Activated T-cell treated with anti-CD3 and anti-CD28 coated beads, Interleukin-2, amount 50 U/mL, for 4 hours (primary cell): Measurements from ENCODE around the gene SERPINA10. TPM values are rescaled to one million over a fixed set of nuclear protein-coding genes. Genes with fewer than 3 reads are reported as not detected.
"Not testable (repeated sequence)": the region's sequence is repeated elsewhere in the genome, so short reads cannot be mapped to it uniquely, and the experiment has no call there.

ENCODE experiments used
- ATAC-seq, 2 donors: fragments of 200-7000 bp; cut with Tn5 transposase; one replicate each; pipeline ENCODE4 v1.10.0; 2021
- DNase-seq: peaks from one replicate; pipeline ENCODE4 v3.0.0-alpha.2; 2020
- H3K27me3 Mint-ChIP-seq: one replicate; pipeline ENCODE4 v1.8.0; 2021; ENCODE audit warnings: low read depth, mixed read lengths
- H3K36me3 Mint-ChIP-seq: one replicate; pipeline ENCODE4 v1.8.0; 2022; ENCODE audit warnings: mixed read lengths; ENCODE audit not compliant: insufficient read depth
- H3K4me1 Mint-ChIP-seq: one replicate; pipeline ENCODE4 v1.8.0; 2021; ENCODE audit warnings: low read depth, mixed read lengths
- H3K4me3 Mint-ChIP-seq: one replicate; pipeline ENCODE4 v1.8.0; 2021; ENCODE audit warnings: mild to moderate bottlenecking, moderate library complexity, mixed read lengths
- H3K9me3 Mint-ChIP-seq: one replicate; pipeline ENCODE4 v1.8.0; 2021; ENCODE audit warnings: mixed read lengths
- total RNA-seq, 3 donors: library from RNA; stranded (reverse); gene quantifications; one replicate each; pipeline ENCODE4 v1.2.1, GENCODE V29; 2021

The SERPINA10 gene
- total RNA-seq, 3 donors from 2014 or later = not detected

DNA sequence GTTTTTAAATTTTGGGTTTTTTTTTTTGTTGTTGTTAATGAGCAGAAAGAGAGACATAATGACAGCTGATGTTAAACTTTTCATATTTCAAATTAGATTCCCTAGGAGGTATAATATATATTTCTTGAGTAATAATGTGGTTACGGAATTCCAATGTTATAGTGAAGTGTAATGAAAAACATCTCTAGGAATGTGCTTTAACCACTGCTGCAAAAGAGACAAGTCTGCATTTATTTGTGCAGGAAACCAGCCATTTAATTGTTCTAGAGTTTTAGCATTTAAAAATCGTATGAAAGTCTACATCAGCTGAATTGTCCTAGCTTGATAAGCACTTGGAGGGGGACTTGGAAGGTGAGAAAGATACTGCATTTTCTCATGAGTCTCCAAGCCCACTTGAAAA, 14.3 kb downstream of the SERPINA10 start:
- Mint-ChIP-seq H3K36me3 (no peaks in the 10 kb centered on the region), H3K4me1 (no peaks in the 10 kb centered on the region), H3K4me3 (no peak overlapping the region), H3K27me3 (peaks cover 2% of the 10 kb centered on the region), H3K9me3 (no peaks in the 10 kb centered on the region)
- ATAC-seq = no peak
- DNase-seq = no peak

DNA sequence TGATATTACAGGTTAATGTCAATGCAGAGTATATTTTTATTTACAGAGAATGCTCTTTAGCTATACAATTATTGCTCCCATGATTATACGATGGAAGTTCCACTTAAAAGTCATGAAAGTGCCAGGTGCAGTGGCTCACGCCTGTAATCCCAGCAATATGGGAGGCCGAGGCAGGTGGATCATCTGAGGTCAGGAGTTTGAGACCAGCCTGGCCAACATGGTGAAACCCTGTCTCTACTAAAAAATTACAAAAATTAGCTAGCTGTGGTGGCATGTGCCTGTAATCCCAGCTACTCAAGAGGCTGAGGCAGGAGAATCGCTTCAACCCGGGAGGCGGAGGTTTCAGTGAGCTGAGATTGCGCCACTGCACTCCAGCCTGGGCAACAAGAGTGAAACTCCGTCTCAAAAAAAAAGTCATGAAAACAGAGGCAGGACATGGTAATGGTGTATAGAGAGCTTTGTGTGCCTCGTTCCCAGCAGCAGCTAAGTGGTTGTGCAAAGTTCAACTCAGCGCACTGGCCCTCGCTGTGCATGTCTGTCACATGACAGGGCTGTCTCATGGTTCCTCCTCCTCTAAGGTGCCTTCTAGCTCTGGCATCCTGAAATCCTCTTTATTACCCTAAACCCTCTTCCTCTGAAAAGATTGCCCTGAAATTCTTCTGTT, 16.0 kb downstream of the SERPINA10 start:
- not testable (repeated sequence) for ATAC-seq, H3K27me3 Mint-ChIP-seq, H3K4me3 Mint-ChIP-seq, H3K9me3 Mint-ChIP-seq, H3K36me3 Mint-ChIP-seq, H3K4me1 Mint-ChIP-seq, DNase-seq

DNA sequence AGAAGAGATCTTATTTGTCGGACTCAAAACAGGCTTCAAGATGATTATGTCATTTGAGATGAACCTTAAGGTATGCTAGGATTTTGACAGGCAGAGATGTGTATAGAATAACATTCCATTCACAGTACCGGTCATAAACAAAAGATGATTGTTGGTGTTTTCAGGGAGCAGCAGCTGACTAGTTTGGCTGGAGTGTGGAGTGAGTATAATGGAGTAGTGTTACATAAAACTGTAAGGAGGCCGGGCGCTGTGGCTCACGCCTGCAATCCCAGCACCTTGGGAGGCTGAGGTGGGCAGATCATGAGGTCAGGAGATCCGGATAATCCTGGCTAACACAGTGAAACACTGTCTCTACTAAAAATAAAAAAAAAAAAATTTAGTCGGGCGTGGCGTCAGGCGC, 23.9 kb downstream of the SERPINA10 start:
- ATAC-seq = no peak

DNA sequence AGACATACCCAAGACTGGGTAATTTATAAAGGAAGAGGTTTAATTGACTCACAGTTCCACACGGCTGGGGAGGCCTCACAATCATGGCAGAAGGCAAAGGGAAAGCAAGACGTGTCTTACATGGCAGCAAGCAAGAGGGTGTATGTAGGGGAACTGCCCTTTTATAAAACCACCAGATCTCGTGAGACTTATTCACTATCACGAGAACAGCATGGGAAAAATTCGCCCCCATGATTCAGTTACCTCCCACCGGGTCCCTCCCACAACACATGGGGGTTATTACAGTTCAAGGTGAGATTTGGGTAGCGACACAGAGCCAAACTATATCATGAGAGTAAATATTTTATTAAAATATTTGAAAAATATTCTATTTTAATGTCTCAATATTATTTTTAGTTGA, 24.5 kb downstream of the SERPINA10 start:
- H3K4me3 Mint-ChIP-seq, ATAC-seq, H3K4me1 Mint-ChIP-seq: not testable (repeated sequence)

More for the DNA sequence above, 23.9 kb downstream of the SERPINA10 start:
- Mint-ChIP-seq H3K9me3 (no peaks in the 10 kb centered on the region), H3K36me3 (peaks cover 3% of the 10 kb centered on the region), H3K4me1 (no peaks in the 10 kb centered on the region), H3K27me3 (peaks cover 10% of the 10 kb centered on the region), H3K4me3 (no peak overlapping the region)
- DNase-seq = no peak

DNA sequence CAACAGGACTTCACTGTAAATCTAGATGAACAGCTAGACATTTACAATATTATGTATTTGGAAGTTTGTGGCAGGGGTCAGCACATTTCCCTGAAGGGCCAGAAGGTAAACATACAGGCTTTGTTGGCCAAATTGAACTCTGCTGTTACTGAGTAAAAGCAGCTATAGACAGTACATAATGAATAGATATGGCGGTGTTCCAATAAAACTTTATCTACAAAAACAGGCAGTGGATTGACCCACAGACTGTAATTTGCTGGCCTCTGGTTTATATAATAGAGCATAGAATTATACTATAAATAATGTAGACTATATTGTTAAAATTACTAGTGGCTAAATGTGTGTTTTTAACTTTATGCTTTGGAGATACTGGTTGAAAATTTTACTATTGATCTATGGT, 25.7 kb downstream of the SERPINA10 start:
- DNase-seq (no peak), ATAC-seq (no peak)
- H3K4me1 Mint-ChIP-seq = no peaks in the 10 kb centered on the region
- peaks cover 5% of the 10 kb centered on the region for H3K36me3 Mint-ChIP-seq
- H3K9me3 Mint-ChIP-seq = peaks cover 11% of the 10 kb centered on the region
- H3K27me3 Mint-ChIP-seq = peaks cover 10% of the 10 kb centered on the region
- no peak overlapping the region for H3K4me3 Mint-ChIP-seq

More for the DNA sequence above, 24.5 kb downstream of the SERPINA10 start:
- H3K36me3 Mint-ChIP-seq, H3K27me3 Mint-ChIP-seq, H3K9me3 Mint-ChIP-seq, DNase-seq: not testable (repeated sequence)

DNA sequence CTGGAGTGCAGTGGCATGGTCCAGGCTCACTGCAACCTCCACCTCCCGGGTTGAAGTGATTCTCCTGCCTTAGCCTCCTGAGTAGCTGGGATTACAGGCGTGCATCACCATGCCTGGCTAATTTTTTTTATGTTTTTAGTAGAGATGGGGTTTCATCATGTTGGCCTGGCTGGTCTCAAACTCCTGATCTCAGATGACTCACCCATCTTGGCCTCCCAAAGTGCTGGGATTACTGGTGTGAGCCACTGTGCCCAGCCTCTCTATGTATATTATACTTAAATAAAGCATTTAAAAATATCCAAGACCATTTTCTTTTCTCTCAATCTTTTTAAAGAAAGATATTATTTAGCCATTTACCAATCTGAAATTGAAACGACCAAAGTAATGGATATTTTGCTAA, 28.9 kb downstream of the SERPINA10 start:
- H3K4me1 Mint-ChIP-seq, ATAC-seq, DNase-seq, H3K27me3 Mint-ChIP-seq, H3K4me3 Mint-ChIP-seq, H3K36me3 Mint-ChIP-seq: not testable (repeated sequence)
- peaks cover 23% of the 10 kb centered on the region for H3K9me3 Mint-ChIP-seq

DNA sequence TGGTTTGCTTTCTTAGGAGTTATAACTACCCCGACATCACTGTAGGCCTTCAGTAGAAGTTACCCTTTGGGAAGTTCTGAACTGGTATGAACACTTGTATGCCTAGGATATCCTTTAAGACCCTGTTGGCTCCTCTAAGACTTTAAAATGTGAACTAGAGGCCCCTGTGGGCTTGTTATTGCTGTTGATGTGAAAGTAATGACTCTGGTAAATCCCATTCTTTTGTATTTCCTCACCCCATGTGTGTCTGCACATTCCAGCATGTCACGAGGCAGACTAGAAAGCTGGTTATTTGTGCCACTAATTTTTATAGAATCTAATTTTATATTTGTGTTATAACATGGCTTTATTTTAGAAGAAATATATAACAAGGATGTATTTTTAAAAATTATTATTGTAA, 48.9 kb downstream of the SERPINA10 start:
- no peak for DNase-seq
- Mint-ChIP-seq H3K27me3 (peaks cover 3% of the 10 kb centered on the region), H3K4me1 (no peaks in the 10 kb centered on the region), H3K9me3 (no peaks in the 10 kb centered on the region), H3K36me3 (peaks cover 9% of the 10 kb centered on the region), H3K4me3 (no peak overlapping the region)
- no peak for ATAC-seq

DNA sequence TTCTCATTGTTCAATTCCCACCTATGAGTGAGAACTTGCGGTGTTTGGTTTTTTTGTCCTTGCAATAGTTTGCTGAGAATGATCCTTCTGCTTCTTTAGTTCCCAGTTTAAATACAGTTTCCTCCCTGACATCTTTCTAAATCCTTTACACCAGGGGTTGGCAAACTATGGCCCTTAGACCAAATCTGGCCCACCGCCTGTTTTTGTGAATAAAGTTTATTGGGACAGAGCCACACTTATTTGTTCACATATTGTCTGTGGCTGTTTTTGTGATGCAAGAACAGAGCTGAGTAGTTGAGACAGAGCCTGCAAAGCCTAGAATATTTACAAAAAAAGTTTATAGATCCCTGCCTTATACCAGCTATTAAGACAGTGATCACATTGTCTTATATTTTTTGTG, 53.7 kb downstream of the SERPINA10 start:
- no peak overlapping the region for H3K4me3 Mint-ChIP-seq
- H3K9me3 Mint-ChIP-seq = no peaks in the 10 kb centered on the region
- ATAC-seq (no peak), DNase-seq (no peak)
- no peaks in the 10 kb centered on the region for H3K36me3 Mint-ChIP-seq
- no peaks in the 10 kb centered on the region for H3K27me3 Mint-ChIP-seq
- H3K4me1 Mint-ChIP-seq = peaks cover 2% of the 10 kb centered on the region

DNA sequence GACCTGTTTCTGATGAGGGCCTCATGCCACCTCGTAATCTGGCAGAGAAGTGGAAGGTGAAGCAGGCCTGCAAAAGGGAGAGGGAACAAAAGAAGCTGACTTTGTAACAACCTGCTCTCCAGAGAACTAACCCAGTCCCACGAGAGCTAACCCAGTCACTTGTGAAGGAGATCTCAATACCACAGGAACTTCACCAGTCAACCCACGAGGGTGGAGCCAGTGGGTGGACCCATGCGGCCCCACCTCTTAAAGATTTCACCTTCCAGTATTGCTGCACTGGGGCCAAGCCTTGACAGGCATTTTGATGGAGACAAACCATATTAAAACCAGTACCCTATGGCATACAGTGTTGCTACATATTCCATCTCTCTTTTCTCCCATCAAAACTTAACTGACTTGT, 55.1 kb downstream of the SERPINA10 start:
- no peak for ATAC-seq
- H3K27me3 Mint-ChIP-seq = no peaks in the 10 kb centered on the region
- no peak overlapping the region for H3K4me3 Mint-ChIP-seq
- no peaks in the 10 kb centered on the region for H3K9me3 Mint-ChIP-seq
- H3K4me1 Mint-ChIP-seq = peaks cover 2% of the 10 kb centered on the region
- H3K36me3 Mint-ChIP-seq = no peaks in the 10 kb centered on the region
- no peak for DNase-seq

DNA sequence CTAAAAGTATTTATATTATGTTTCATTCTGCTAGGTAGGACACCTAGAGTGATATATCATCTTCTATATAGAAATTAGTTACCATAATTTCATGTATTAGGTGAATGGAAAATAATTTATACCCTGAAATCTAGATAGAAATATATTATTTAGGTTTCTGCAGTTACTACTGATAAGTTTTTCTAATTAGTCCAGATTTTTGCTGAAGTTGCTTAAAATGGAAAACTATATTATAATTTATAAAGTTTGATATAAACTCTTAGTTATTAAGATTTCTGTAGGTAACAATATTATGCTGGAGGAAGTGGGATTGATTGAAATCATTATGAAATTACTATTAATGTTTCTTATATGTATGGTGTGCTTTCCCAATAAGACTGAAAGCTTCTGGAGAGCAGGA, 56.0 kb downstream of the SERPINA10 start:
- H3K4me3 Mint-ChIP-seq = no peak overlapping the region
- H3K4me1 Mint-ChIP-seq = peaks cover 2% of the 10 kb centered on the region
- H3K9me3 Mint-ChIP-seq = no peaks in the 10 kb centered on the region
- no peaks in the 10 kb centered on the region for H3K27me3 Mint-ChIP-seq
- ATAC-seq = no peak
- no peak for DNase-seq
- H3K36me3 Mint-ChIP-seq = no peaks in the 10 kb centered on the region

Other genes with a start within 250 kb of the SERPINA10 start
- 100 to 1,000 TPM; 287 to 321 (median 319) TPM for gene DDX24, start 212.1 kb downstream of the SERPINA10 start, total RNA-seq
- gene IFI27L1, start 212.0 kb downstream of the SERPINA10 start, total RNA-seq = 1 to 10 TPM; 8.9 to 9.5 (median 9.0) TPM
- gene IFI27, start 182.5 kb downstream of the SERPINA10 start, total RNA-seq = 1 to 10 TPM; 1.3 to 1.7 (median 1.3) TPM
- gene IFI27L2, start 163.7 kb downstream of the SERPINA10 start, total RNA-seq = 10 to 100 TPM; 19.3 to 26.4 (median 23.6) TPM
- 1 to 10 TPM; 2.0 to 4.2 (median 2.8) TPM for gene PPP4R4, start 118.9 kb downstream of the SERPINA10 start, total RNA-seq
- not detected for gene SERPINA6, start 30.1 kb upstream of the SERPINA10 start, total RNA-seq
- gene SERPINA2, start 73.4 kb upstream of the SERPINA10 start, total RNA-seq = not detected
- 1 to 10 TPM; 4.8 to 5.3 (median 4.9) TPM for gene SERPINA1, start 95.3 kb upstream of the SERPINA10 start, total RNA-seq
- gene SERPINA11, start 159.5 kb upstream of the SERPINA10 start, total RNA-seq = not detected
- not detected for gene SERPINA9, start 182.9 kb upstream of the SERPINA10 start, total RNA-seq
- gene SERPINA12, start 216.2 kb upstream of the SERPINA10 start, total RNA-seq = not detected